Ovary (tissue), 3 donors: Measurements from ENCODE around the gene IRAK1.

Experiments
- CTCF ChIP-seq, 3 donors: fragments of 450-650 bp in 2 of 3; fragments of 200-600 bp in 1 of 3; IDR thresholded peaks; one replicate each; pipeline versions ENCODE4 v1.5.1 to v1.8.0; 2016 to 2022; ENCODE audit warnings: antibody characterized with exemption in 3 of 3, mild to moderate bottlenecking in 1 of 3
- EP300 ChIP-seq: sonication (generic); formaldehyde crosslinking; IDR thresholded peaks from one replicate; pipeline ENCODE4 v1.6.1; 2017; ENCODE audit warnings: antibody characterized with exemption
- POLR2A ChIP-seq: fragments of 450-650 bp; IDR thresholded peaks from one replicate; pipeline ENCODE4 v1.6.1; 2017; ENCODE audit warnings: antibody characterized with exemption, mild to moderate bottlenecking, moderate library complexity
- donor health status: DM: no; HTN: no; CAD: no.

DNA sequence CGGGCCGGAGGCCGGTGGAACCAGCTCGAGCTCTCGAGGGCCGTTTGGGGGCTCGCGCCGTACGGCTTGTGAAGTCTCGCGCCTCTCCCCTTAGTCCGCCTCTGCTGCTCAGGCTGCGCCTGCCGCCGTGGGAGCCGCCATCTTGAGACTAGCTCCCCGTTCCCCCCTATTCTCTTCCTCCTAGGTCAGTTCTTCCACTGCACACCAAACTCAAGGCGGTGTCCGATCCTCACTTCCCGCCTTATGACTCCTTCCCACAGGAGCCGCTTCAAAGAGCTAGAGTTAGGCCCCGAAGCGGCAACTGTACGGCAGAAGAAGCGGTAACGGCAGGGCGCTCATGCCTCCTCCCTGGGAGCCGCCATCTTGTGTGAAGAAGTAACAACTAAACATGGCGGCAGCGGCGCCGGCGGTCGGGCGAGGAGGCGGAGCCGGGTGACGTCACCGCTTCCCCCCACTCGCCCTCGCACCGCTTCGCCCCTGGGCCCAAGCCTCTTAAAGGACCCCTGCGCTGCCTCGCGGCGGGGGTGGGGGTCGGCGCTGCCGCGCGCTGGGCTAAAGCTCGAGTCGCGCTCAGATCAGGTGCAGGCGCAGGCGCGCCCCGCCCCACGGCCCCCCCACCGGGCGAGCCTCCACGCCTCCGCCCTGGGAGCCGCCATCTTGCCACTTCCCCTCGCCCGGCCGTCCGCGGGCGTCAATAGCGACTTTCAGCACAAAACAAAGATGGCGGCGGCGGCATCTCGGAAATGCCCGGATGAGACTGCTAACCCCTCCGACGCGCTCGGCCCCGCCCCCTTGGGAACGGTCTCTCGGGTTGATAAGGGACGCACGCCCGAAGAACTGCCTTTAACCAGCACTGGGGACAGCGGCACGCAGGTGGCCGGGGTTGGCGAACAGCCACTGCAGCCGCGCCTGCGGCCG is 48.0 kb downstream of the IRAK1 start, which contains the start of gene HCFC1:
- TF ChIP-seq CTCF (IDR thresholded peaks at IDR 0.05) (no peak), POLR2A (peak; percentile 61), EP300 (no peak)
